COLO668 (cell line): Measurements from ENCODE around the gene CLDN9.

Experiments
- DNase-seq: peaks from one replicate; lab custom pipeline; 2025; ENCODE audit not compliant: unreplicated experiment; lab: John Stamatoyannopoulos, UW

Gene CLDN9

GRCh38 chr16:2974319-2975056 lies 38.2 kb upstream of the CLDN9 start:
- DNase-seq = no peak

- DNase-seq = no peak
Observed at GRCh38 chr16:2975161-2975795, 37.4 kb upstream of the CLDN9 start.

- DNase-seq = no peak
Observed at GRCh38 chr16:2976201-2976600, 36.5 kb upstream of the CLDN9 start.

GRCh38 chr16:2976673-2977072 lies 36.0 kb upstream of the CLDN9 start:
- DNase-seq = no peak

- DNase-seq = peak; percentile 22
Observed at GRCh38 chr16:2977440-2977839, 35.3 kb upstream of the CLDN9 start.

- DNase-seq = peak; percentile 38
Observed at GRCh38 chr16:2979669-2980226, 33.0 kb upstream of the CLDN9 start.

GRCh38 chr16:2980227-2981176 lies 32.2 kb upstream of the CLDN9 start, which contains the start of gene PKMYT1:
Gene PKMYT1, minus strand, starts transcription at chr16:2980446. Its CDS starts 789 bp downstream, at chr16:2979657.
- DNase-seq = peak; percentile 94

- no peak for DNase-seq
Observed at GRCh38 chr16:2981177-2981898, 31.4 kb upstream of the CLDN9 start.

GRCh38 chr16:2981899-2982250 lies 30.8 kb upstream of the CLDN9 start:
- no peak for DNase-seq

- no peak for DNase-seq
Observed at GRCh38 chr16:2982402-2982801, 30.3 kb upstream of the CLDN9 start.

- DNase-seq = peak; percentile 86
Observed at GRCh38 chr16:2983706-2984136, 29.0 kb upstream of the CLDN9 start.

GRCh38 chr16:2985462-2985861 lies 27.3 kb upstream of the CLDN9 start:
- no peak for DNase-seq

GRCh38 chr16:2985893-2986355 lies 26.8 kb upstream of the CLDN9 start:
- peak; percentile 18 for DNase-seq

- peak; percentile 34 for DNase-seq
Observed at GRCh38 chr16:2986623-2987188, 26.0 kb upstream of the CLDN9 start.

- DNase-seq = no peak
Observed at GRCh38 chr16:2987286-2987685, 25.4 kb upstream of the CLDN9 start.

GRCh38 chr16:2987833-2988232 lies 24.9 kb upstream of the CLDN9 start:
- DNase-seq = no peak

GRCh38 chr16:2988590-2989099 lies 24.1 kb upstream of the CLDN9 start:
- no peak for DNase-seq

- no peak for DNase-seq
Observed at GRCh38 chr16:2990891-2991290, 21.8 kb upstream of the CLDN9 start.

- no peak for DNase-seq
Observed at GRCh38 chr16:2991566-2992261, 21.0 kb upstream of the CLDN9 start.
